HG03280 (cell line): ENCODE data around the gene OAF.
"Not testable (repeated sequence)": the region's sequence is repeated elsewhere in the genome, so short reads cannot be mapped to it uniquely, and the experiment has no call there.

Experiments used
- ATAC-seq: cut with Tn5 transposase; IDR thresholded peaks from one replicate; pipeline ENCODE4 v1.9.1; 2021; ENCODE audit warnings: mild to moderate bottlenecking, moderate library complexity; ENCODE audit not compliant: unreplicated experiment

Gene OAF

DNA sequence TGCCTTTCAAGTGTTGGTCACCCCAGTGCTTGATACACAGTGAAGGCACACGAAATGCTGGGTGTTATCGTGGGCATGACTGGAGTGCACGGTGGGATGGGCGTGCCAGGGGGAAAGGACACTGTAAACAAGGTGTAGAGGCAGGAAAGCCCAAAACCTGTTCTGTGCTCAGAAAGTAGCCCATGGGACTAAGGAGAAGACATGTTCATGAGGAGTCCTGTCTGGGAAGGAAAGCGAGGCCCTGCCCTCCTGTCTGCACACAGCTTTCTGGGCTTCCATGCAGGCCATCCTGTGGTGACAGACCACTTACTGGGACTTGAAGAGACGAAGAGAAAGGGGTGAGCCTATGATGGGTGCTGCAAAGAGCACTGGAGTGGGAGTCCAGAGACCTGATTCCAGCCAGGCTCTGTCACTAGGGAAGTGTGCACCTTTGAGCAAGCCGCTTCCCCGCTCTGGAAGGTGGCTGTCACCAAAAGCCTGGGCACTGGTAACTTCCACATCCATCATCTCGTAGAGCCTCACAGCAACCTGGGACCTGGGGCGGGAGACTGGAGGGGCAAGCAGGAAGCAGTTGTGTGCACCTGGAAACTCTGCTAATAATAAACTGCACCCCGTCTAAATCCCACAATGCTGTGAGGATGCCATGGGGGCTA lies 28.3 kb downstream of the OAF start:
- ATAC-seq = no peak

- ATAC-seq = no peak
Observed at GRCh38 chr11:120239713-120240640, 29.1 kb downstream of the OAF start, which contains the start of gene POU2F3. POU2F3 (plus strand) TSS chr11:120240140; CDS start chr11:120240344, 204 bp downstream.

DNA sequence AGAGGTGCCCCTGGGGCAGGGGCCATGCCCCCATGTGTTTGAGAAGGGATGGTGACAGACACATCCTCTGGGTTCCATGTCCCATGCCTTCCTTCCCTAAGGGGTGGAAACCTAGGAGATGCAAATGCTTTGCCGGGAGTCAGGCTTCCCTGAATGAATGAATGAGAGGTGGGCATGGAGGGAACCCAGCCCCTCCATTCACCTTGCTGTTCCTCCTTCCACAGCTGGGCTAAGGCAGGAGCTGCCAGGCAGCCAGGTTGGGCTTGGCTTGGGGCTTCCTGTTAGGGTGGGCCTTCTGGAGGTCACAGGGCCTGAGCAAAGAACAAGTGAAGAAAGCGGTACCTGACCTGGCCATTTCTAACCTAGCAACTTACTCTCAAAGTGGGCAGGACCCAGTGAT lies 30.0 kb downstream of the OAF start:
- no peak for ATAC-seq

GRCh38 chr11:120241277-120241676 lies 30.4 kb downstream of the OAF start:
- no peak for ATAC-seq

DNA sequence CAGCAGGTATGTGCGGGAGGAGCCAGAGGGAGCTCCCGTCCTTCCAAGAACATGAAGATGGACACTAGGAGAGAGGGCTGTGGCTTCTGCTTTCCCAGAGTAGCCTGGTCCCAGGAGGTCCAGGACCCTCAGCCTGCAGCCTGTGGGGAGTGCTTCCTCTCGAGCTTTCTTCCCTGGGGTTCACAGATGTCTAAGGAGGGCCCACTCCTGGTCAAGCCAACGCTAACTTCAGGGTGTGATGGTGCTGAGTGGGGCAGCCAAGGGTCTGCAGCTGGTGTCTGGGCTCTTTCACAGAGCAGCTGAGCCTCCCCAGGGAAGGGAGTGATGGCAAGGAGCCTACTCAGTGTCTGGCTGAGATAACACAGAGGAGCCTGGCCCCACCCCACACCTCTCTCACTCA lies 32.4 kb downstream of the OAF start:
- no peak for ATAC-seq

DNA sequence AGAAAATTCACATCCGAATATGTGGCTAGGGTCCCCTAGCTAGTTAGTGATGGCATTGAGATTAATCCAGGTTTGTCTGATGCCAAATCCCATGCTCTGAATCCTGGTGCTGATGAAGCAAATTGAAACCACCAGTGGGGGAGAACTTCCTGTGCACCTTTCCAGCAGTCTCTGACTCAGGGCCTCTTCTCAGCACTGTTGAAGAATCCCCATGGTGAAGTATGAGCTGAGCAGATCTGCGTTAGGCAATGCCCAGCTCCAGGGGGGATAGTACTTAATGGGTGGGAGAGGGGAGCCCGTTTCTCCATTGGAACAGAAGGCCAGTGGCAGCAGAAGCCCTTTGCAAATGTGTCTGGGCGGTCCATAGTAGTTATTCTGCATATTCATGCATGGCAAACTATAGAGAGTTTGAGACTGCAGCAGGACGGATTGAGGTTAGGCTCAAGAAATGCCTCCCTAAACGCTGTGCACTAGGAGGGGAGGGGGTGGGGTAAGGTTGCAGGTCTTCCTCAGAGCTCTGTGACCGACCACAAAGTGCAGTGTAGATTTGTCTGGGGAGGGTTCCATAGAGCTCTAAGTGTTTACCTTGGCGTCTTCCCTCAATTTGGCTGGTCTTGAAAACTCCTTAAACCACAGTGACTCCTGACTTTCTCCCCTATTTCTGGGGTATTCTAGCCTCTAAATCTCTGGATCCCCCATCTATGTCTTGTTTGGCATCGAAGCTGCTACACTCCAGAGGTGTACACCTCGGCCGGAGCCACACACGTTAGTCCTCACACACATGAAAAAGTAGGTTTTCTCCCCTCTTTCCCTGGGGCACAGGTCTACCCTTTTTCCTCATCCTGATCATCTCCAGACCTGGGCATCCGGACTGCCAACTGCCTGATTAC lies 33.9 kb downstream of the OAF start:
- no peak for ATAC-seq

GRCh38 chr11:120245434-120245833 lies 34.6 kb downstream of the OAF start:
- ATAC-seq = no peak

GRCh38 chr11:120248551-120249278 lies 37.9 kb downstream of the OAF start:
- no peak for ATAC-seq

- ATAC-seq = no peak
Observed at GRCh38 chr11:120249279-120250262, 38.7 kb downstream of the OAF start.

DNA sequence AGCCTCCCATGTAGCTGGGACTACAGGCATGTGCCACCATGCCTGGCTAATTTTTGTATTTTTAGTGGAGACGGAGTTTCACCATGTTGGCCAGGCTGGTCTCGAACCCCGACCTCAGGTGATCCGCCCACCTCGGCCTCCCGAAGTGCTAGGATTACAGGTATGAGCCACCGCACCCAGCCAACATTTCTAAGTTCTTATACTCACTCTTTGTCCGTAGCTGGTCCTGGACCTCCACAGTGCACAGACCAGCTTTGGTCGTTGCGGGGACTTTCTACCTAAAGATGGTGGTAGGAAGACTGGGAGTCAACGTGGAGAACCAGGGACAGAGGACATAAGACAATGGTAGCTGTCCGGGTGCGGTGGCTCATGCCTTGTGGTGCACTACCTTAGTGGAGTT lies 42.5 kb downstream of the OAF start:
- not testable (repeated sequence) for ATAC-seq

DNA sequence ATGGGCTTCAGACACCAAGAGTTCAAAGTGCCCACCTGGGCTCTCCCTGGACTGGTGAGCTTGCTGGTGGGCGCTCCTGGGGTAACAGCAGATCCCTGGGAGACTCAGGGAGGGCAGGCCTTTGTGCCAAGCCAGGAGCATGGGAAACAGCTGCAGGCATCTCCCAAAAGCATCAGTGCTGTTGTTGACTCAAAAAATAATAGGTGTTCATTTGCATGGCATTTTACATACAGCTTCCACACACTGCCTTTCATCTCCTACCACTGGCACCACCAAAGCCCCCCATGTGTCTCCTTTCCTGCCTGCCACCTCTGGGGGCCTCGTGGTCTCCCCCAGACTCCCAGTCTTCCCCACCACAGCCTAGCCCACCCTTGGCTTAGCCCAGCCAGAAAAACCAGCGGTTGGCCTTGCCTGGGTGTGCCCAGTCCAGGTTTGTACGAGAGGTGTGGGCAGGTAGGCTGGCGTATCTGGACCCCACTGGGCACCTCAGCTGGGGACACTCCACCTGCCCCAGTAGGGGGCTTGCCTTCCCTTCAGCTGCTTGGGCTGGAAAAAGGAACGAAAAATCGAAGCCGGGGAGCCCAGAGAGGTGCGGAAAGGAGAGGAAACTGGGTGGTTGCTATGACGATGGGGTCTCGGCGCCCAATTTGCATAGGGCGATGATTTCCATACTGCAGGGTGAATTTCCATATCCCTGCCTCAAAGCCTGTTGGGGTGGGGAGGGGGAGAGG lies 44.1 kb downstream of the OAF start:
- no peak for ATAC-seq

- ATAC-seq = no peak
Observed at GRCh38 chr11:120255519-120255866, 44.7 kb downstream of the OAF start.

DNA sequence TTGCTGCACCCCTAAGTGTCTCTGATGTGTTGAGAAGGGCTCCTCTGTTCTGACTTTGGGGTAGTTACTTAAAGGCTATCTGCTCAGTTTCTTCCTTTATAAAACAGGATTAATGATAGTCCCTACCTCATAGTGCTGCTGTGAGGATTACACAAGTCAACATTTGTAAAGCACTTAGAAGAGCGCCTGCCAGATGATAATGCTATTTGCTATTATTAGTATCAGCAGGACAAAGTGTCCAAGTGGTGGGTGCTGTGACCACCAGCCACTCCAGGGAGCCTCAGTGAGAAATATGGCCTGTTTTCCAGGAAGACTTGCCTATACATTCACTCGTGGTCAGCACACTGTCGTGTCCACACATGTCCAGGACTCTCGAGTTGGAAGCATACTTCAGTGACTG lies 45.3 kb downstream of the OAF start:
- ATAC-seq = no peak

DNA sequence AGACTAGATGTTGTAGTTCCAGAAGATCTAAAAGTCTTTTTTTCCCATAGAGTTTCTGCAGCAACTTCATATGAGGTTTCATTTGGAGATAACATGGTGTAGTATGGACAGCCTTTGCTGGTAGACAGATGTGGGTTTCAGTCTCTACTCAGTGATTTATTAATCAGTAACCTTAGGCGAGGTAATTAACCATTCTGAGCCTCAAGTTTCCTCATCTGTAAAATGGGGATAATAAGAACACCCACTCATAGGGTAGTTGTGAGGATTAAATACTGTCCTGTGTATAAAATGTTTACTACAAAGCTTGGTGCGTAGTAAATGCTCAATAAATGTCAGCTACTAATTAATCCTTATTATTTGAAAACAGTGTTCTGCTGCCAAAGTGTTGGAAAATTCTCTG lies 45.9 kb downstream of the OAF start:
- no peak for ATAC-seq

- no peak for ATAC-seq
Observed at GRCh38 chr11:120257346-120257745, 46.5 kb downstream of the OAF start.

- no peak for ATAC-seq
Observed at GRCh38 chr11:120258661-120259060, 47.8 kb downstream of the OAF start.

DNA sequence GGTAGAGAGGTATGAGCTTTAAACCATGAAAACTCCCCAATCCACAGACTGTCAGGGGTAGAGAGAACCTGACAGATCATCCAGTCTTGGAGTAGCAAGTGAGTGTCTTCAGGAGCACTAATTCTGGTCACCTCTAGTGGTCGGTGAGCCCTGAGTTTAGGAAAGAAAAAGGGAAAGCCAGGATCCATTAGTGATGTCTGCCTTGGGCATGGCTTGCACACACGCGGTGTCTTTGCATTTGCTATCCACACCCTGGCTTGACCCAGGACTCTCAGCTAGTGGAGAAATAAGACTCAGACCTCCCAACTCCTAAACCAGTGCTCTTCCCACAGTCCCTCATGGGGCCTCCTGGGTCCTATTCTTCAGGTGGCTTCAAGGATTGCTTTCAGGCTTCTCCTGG lies 48.4 kb downstream of the OAF start:
- no peak for ATAC-seq

- no peak for ATAC-seq
Observed at GRCh38 chr11:120259988-120260565, 49.2 kb downstream of the OAF start.
